Right lobe of liver (tissue), 6 donors: Measurements from ENCODE around the gene DCTN3. TPM values are rescaled to one million over a fixed set of nuclear protein-coding genes. Genes with fewer than 3 reads are reported as not detected.
A peak's percentile ranks its signal among the peaks of the same experiment; 100 is the strongest.

Source experiments
- ATAC-seq, 4 donors: fragments of 200-7000 bp; cut with Tn5 transposase; one replicate each; pipeline ENCODE4 v1.9.1; 2020; ENCODE audit warnings: mild to moderate bottlenecking in 4 of 4, moderate library complexity in 4 of 4
- DNase-seq, 3 donors: peaks; one replicate each; pipeline ENCODE4 v3.0.0-alpha.2; 2020
- H3K27ac ChIP-seq, 3 donors: fragments of 200-600 bp; one replicate each; pipeline ENCODE4 v1.8.0; 2022
- H3K27me3 ChIP-seq, 2 donors: fragments of 200-600 bp; one replicate each; pipeline ENCODE4 v1.8.0; 2022
- H3K36me3 ChIP-seq, 4 donors: fragments of 200-600 bp; sonication (generic) in 1 of 4; one replicate each; pipeline versions ENCODE4 v1.5.1 to v1.8.0; 2017 to 2022; ENCODE audit warnings: control low read depth in 1 of 4
- H3K4me1 ChIP-seq, 4 donors: fragments of 200-600 bp; sonication (generic) in 1 of 4; one replicate each; pipeline versions ENCODE4 v1.5.1 to v1.8.0; 2017 to 2022; ENCODE audit warnings: control low read depth in 1 of 4
- H3K4me3 ChIP-seq, 3 donors: fragments of 200-600 bp; one replicate each; pipeline ENCODE4 v1.8.0; 2022
- H3K9me3 ChIP-seq, 4 donors: fragments of 200-600 bp; sonication (generic) in 1 of 4; one replicate each; pipeline versions ENCODE4 v1.5.1 to v1.8.0; 2017 to 2022; ENCODE audit warnings: control low read depth in 1 of 4
- POLR2A ChIP-seq: fragments of 450-650 bp; IDR thresholded peaks from one replicate; pipeline ENCODE4 v1.6.1; 2017; ENCODE audit warnings: antibody characterized with exemption, mild to moderate bottlenecking
- WGBS: methylation state at CpG from one replicate; pipeline ENCODE4 v1.1.6; 2018; ENCODE audit warnings: low coverage, low lambda C conversion rate; ENCODE audit not compliant: insufficient coverage; ENCODE audit errors: missing lambda C conversion rate; 5-methylcytosine and 5-hydroxymethylcytosine counted together
- intact Hi-C, 2 donors: fragments of 100-400 bp; cut with DNase I; formaldehyde crosslinking; loops; one replicate each; pipeline versions ENCODE4 v1.11.2 to v1.14.1; 2022
- total RNA-seq, 6 experiments: library from RNA; depleted of rRNA in 2 of 6; stranded (reverse); fragments of >200 nt in 2 of 6; fragmentation: NEBNext Ultra II Directional in 3 of 6; extraction: Animal tissue kit (Norgen Biotek cat#: 25700) in 3 of 6; gene quantifications; one replicate each; pipeline versions ENCODE4 v1.1.0 to v1.2.4, GENCODE V29; 2016 to 2023
- TF ChIP-seq, protein P1 (sequence below), 4 donors: fragments of 200-600 bp in 3 of 4; fragments of 450-650 bp in 1 of 4; IDR thresholded peaks; one replicate each; pipeline versions ENCODE4 v1.5.1 to v1.8.0; 2016 to 2022; ENCODE audit warnings: antibody characterized with exemption in 4 of 4, mild to moderate bottlenecking in 2 of 4
- donor health status: DM: no; HTN: yes; CAD: no.
- donor health status: DM: no; HTN: no; CAD: no.
- donor health status: DM: no; HTN: no; CAD: no.
- donor health status: DM: no; HTN: yes; CAD: no.
- donor health status: DM: no; HTN: yes; CAD: no.

The DCTN3 gene
- total RNA-seq, 6 experiments from 2014 or later = 26.4 to 36.8 (median 32.7) TPM

DNA sequence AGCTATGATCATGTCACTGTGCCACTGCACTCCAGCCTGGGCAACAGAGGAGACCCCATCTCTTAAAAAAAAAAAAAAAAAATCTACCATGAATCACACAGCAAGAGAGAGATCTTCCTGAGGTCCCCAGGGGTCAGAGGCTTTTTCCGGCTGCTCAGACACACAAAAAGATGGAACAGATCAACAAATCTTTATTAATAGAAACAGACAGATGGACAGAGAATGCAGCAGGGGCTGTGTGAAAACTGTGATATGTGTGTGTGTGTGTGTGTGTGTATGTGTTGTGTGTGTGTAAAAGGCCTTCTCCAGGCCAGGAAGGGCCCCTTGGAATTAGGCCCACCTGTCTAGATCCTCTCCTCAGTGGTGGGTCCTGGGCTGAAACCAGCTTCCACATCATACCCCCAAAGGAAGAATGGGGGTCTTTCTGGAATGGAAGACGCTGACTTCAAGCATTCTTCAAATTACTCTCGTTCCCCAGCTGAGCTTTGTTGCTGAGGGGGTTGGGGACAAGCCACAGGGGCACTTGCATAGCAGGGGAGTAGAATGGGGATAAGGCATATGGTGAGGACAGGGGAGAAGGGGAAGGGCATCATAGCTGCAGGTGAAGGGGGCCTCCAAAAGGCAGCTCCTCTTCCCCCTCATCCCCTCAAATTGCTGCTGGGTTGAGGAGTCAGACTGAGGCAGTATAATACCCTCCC is 14.4 kb upstream of the DCTN3 start:
- Histone ChIP-seq H3K9me3 (no peaks in the 10 kb centered on the region), H3K27me3 (no peaks in the 10 kb centered on the region), H3K27ac (no peak overlapping the region), H3K36me3 (peaks cover 0 to 6% (median 0%) of the 10 kb centered on the region in 4 donors), H3K4me3 (no peak overlapping the region), H3K4me1 (peaks cover 0 to 44% (median 15%) of the 10 kb centered on the region in 4 donors)
- TF ChIP-seq, protein P1, sequence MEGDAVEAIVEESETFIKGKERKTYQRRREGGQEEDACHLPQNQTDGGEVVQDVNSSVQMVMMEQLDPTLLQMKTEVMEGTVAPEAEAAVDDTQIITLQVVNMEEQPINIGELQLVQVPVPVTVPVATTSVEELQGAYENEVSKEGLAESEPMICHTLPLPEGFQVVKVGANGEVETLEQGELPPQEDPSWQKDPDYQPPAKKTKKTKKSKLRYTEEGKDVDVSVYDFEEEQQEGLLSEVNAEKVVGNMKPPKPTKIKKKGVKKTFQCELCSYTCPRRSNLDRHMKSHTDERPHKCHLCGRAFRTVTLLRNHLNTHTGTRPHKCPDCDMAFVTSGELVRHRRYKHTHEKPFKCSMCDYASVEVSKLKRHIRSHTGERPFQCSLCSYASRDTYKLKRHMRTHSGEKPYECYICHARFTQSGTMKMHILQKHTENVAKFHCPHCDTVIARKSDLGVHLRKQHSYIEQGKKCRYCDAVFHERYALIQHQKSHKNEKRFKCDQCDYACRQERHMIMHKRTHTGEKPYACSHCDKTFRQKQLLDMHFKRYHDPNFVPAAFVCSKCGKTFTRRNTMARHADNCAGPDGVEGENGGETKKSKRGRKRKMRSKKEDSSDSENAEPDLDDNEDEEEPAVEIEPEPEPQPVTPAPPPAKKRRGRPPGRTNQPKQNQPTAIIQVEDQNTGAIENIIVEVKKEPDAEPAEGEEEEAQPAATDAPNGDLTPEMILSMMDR (IDR thresholded peaks at IDR 0.05) = no peak
- TF ChIP-seq POLR2A = no peak
- DNase-seq (no peak), ATAC-seq (no peak)
- WGBS = 60% methylated on average over 3 of the region's 3 CpGs
- intact Hi-C loops = no loop called here

DNA sequence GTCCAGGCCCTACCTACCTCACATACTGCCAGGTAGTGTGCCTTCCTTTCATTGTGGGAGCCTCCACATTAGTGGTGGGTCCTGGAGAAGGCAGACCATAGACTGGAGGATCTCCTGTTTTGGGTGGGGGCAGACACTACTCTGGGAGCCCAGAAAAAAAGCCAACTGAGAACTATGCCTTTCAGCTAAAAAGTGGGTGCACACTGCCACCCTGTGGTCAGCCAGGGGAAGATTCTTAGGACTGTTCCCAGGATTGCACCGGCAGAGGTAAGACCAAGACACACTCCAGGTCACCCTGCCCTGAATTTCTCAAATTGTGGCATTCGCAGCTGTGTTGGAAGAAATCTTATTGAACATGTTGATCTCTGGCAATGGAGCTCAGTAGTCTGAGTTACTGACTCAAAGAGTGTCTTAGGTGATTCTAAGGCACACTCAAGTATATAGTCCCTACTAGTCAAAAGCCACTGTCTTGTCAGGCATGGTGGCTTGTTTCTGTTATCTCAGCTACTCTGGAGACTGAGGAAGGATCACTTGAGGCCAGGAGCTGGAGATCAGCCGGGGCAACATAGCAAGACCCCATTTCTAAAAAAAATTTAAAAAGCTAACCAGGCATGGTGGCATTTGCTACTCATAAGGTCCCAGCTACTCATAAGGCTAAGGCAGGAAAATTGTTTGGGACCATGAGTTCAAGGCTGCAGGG is 13.7 kb upstream of the DCTN3 start:
- WGBS = 18% methylated on average over 3 of the region's 3 CpGs
- no peak overlapping the region for H3K27ac ChIP-seq
- no peaks in the 10 kb centered on the region for H3K27me3 ChIP-seq
- H3K4me1 ChIP-seq = peaks cover 0 to 50% (median 15%) of the 10 kb centered on the region in 4 donors
- peaks cover 0 to 6% (median 0%) of the 10 kb centered on the region in 4 donors for H3K36me3 ChIP-seq
- ATAC-seq (peak; percentile 28 to 40 (median 33)), DNase-seq (peak; percentile 63 to 75 (median 74))
- intact Hi-C loops = no loop called here
- H3K9me3 ChIP-seq = no peaks in the 10 kb centered on the region
- H3K4me3 ChIP-seq = no peak overlapping the region
- no peak for TF ChIP-seq POLR2A
- TF ChIP-seq, protein P1 (IDR thresholded peaks at IDR 0.05) = peak; percentile 79 to 90 (median 86)

DNA sequence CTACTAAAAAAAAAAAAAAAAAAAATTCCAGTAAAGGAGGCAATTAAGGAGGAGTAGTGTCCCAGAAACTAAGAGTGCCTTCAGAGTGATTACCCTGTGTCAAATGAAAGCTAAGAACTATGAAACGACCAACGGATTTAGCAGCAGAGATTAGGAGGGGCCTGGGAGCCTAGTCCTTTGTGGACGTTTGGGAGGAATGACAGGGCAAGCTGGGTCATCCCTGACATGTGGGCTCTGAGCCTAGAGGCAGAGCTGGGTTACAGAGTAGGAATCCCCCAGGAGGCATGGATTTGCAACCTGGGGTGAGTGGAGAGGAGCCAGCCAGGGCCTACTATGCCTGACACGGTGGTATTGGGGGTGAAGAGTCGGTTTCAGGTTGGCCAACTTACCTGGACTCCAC is 12.9 kb upstream of the DCTN3 start:
- DNase-seq (no peak), ATAC-seq (no peak)
- no peaks in the 10 kb centered on the region for H3K9me3 ChIP-seq
- peaks cover 0 to 6% (median 0%) of the 10 kb centered on the region in 4 donors for H3K36me3 ChIP-seq
- H3K27me3 ChIP-seq = no peaks in the 10 kb centered on the region
- WGBS = 30% methylated on average over 5 of the region's 5 CpGs
- H3K4me3 ChIP-seq = no peak overlapping the region
- no peak for TF ChIP-seq POLR2A
- TF ChIP-seq, protein P1 (IDR thresholded peaks at IDR 0.05) = no peak
- H3K4me1 ChIP-seq = peaks cover 0 to 56% (median 15%) of the 10 kb centered on the region in 4 donors
- intact Hi-C loops = no loop called here
- H3K27ac ChIP-seq = no peak overlapping the region

DNA sequence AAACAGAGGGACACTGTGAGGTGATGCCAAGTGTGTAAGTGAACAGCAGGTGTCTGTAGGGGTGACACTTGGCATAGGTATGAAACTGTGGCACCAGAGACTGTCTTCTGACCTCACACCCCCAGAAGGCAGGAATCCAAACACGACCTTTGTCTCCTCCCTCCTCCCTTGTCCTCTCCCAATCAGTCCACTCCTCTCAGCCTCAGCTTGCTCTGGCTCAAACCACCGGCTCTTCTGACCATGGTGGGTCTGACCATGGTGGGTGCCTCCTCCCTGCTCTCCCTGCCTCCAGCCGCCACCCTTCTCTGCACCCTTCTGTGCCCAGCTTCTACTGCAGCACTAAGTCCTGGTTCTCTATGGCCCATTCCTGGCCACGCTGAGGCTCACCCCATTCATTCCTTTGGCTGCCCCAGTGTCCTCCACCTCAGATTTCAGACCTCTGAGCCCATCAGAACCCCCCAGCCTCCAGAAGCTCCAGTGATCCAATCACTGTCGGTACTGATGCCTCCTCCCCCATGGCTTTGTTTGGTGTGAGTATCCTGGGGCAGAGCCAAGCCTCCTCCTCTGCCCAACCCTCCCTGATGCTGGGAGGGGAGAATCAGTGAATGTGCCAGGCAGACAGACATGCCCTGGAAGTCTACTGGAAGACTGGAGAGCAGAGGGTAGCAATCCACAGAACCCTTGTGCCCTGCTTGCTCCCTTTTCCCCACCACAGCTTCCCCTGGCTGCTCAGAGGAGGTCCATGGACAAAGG is 10.3 kb upstream of the DCTN3 start:
- 10% methylated on average over 5 of the region's 5 CpGs for WGBS
- intact Hi-C loops = no loop called here
- peaks cover 0 to 41% (median 12%) of the 10 kb centered on the region in 4 donors for H3K4me1 ChIP-seq
- ATAC-seq (peak; percentile 69 to 78 (median 76)), DNase-seq (peak; percentile 61 to 91 (median 79))
- no peaks in the 10 kb centered on the region for H3K9me3 ChIP-seq
- peak overlapping the region; percentile 3 to 38 (median 35) for H3K4me3 ChIP-seq
- H3K27me3 ChIP-seq = no peaks in the 10 kb centered on the region
- H3K27ac ChIP-seq = peak overlapping the region; percentile 51 to 86 (median 83)
- H3K36me3 ChIP-seq = peaks cover 0 to 6% (median 0%) of the 10 kb centered on the region in 4 donors
- TF ChIP-seq, protein P1 (IDR thresholded peaks at IDR 0.05) = no peak
- TF ChIP-seq POLR2A = peak; percentile 17
